OCI-LY7 (cell line): Measurements from ENCODE around the gene LDLRAD2. TPM values are rescaled to one million over a fixed set of nuclear protein-coding genes. Genes with fewer than 3 reads are reported as not detected.

Experiments
- BruUV-seq: library from RNA; stranded (reverse); fragments of 400-500 nt; replicated peaks from 2 replicates; lab custom pipeline; 2021; lab: Mats Ljungman, UMichigan
- CTCF ChIA-PET: fragments of 300-600 bp; sonication (Branson Sonifier 250); formaldehyde crosslinking; loops from one replicate; lab custom pipeline; 2022; ENCODE audit warnings: antibody characterized with exemption; ENCODE audit not compliant: unreplicated experiment; lab: Charles Lee
- POLR2A ChIA-PET: fragments of 300-600 bp; sonication (Branson Sonifier 250); formaldehyde crosslinking; loops from one replicate; lab custom pipeline; 2022; ENCODE audit warnings: antibody characterized with exemption; lab: Charles Lee
- DNase-seq: peaks from one replicate; pipeline ENCODE4 v3.0.0-alpha.2; 2015; ENCODE audit warnings: low spot score
- H2AFZ ChIP-seq: fragments of 200-600 bp; sonication (generic), shearing (Covaris generic); 2 replicates; pipeline ENCODE4 v1.6.1; 2014; ENCODE audit warnings: mild to moderate bottlenecking, antibody characterized with exemption, low read length, moderate library complexity
- H3K27ac ChIP-seq: fragments of 200-600 bp; sonication (generic); 2 replicates; pipeline ENCODE4 v1.5.1; 2014; ENCODE audit warnings: mixed run types, low read depth, mild to moderate bottlenecking, moderate library complexity, low read length, inconsistent platforms; ENCODE audit not compliant: poor library complexity, severe bottlenecking
- H3K36me3 ChIP-seq: fragments of 200-600 bp; sonication (generic); 2 replicates; pipeline ENCODE4 v1.6.1; 2014; ENCODE audit warnings: mild to moderate bottlenecking, antibody characterized with exemption, low read length, moderate library complexity, mixed read lengths; ENCODE audit not compliant: insufficient read depth
- H3K4me1 ChIP-seq: fragments of 200-600 bp; sonication (generic); 2 replicates; pipeline ENCODE4 v1.5.1; 2014; ENCODE audit warnings: mild to moderate bottlenecking, low read length; ENCODE audit not compliant: insufficient read depth, poor library complexity, severe bottlenecking
- H3K4me2 ChIP-seq: fragments of 200-600 bp; sonication (generic); 2 replicates; pipeline ENCODE4 v1.6.1; 2014; ENCODE audit warnings: mild to moderate bottlenecking, low read length
- H3K4me3 ChIP-seq: fragments of 200-600 bp; sonication (generic); 2 replicates; pipeline ENCODE4 v1.5.1; 2014; ENCODE audit warnings: mild to moderate bottlenecking, low read depth, low read length; ENCODE audit not compliant: poor library complexity, severe bottlenecking
- H3K79me2 ChIP-seq: fragments of 200-600 bp; sonication (generic); 2 replicates; pipeline ENCODE4 v1.6.1; 2016; ENCODE audit warnings: low read depth, mild to moderate bottlenecking, low read length, moderate library complexity, mixed read lengths; ENCODE audit not compliant: insufficient read depth
- H3K9me2 ChIP-seq: fragments of 200-600 bp; sonication (generic); 2 replicates; pipeline ENCODE4 v1.6.1; 2016; ENCODE audit warnings: mild to moderate bottlenecking, low read length, mixed read lengths; ENCODE audit not compliant: insufficient read depth
- H3K9me3 ChIP-seq: fragments of 200-600 bp; sonication (generic); 2 replicates; pipeline ENCODE4 v1.6.1; 2014; ENCODE audit warnings: mild to moderate bottlenecking, mixed run types, low read length, mixed read lengths
- H4K20me1 ChIP-seq: fragments of 200-600 bp; sonication (generic); 2 replicates; pipeline ENCODE4 v1.6.1; 2014; ENCODE audit warnings: mild to moderate bottlenecking, antibody characterized with exemption, low read length, moderate library complexity, mixed read lengths; ENCODE audit not compliant: insufficient read depth
- CTCF ChIP-seq: fragments of 200-600 bp; sonication (generic); conservative IDR thresholded peaks from 2 replicates; pipeline ENCODE4 v1.5.1; 2014; ENCODE audit warnings: mild to moderate bottlenecking, antibody characterized with exemption, low read length, moderate library complexity, mixed read lengths
- EZH2phosphoT487 ChIP-seq: fragments of 200-600 bp; sonication (generic); IDR thresholded peaks from 2 replicates; pipeline ENCODE4 v1.6.1; 2018; ENCODE audit warnings: low read depth, borderline replicate concordance, mild to moderate bottlenecking, mixed run types, antibody characterized with exemption, low read length, moderate library complexity, mixed read lengths
- intact Hi-C: fragments of 100-400 bp; cut with micrococcal nuclease; formaldehyde crosslinking; loops from one replicate; pipeline ENCODE4 v1.10.0; 2022; ENCODE audit not compliant: unreplicated experiment
- total RNA-seq, 2 experiments: library from RNA; depleted of rRNA in 1 of 2; stranded (reverse); fragments of >200 nt in 1 of 2; shearing (Covaris generic) in 1 of 2; gene quantifications; 2 replicates each; pipeline ENCODE4 v1.2.3, GENCODE V29; 2014 to 2022

The LDLRAD2 gene
- total RNA-seq, 2 experiments from 2014 or later = not detected

GRCh38 chr1:21848524-21849174 is 36.6 kb downstream of the LDLRAD2 start:
- H2AFZ ChIP-seq = no peak overlapping the region
- no peaks in the 10 kb centered on the region for H3K9me3 ChIP-seq
- CTCF ChIA-PET = no interaction called here
- TF ChIP-seq EZH2phosphoT487 = no peak
- no peak for TF ChIP-seq CTCF
- H3K27ac ChIP-seq = no peak overlapping the region
- H3K4me1 ChIP-seq = peaks cover 10% of the 10 kb centered on the region
- H4K20me1 ChIP-seq = no peaks in the 10 kb centered on the region
- H3K9me2 ChIP-seq = no peaks in the 10 kb centered on the region
- BruUV-seq = no TSS peak
- H3K4me3 ChIP-seq = no peak overlapping the region
- no peak overlapping the region for H3K4me2 ChIP-seq
- H3K79me2 ChIP-seq = no peaks in the 10 kb centered on the region
- POLR2A ChIA-PET = no interaction called here
- no peaks in the 10 kb centered on the region for H3K36me3 ChIP-seq
- no peak for DNase-seq
- intact Hi-C loops = loop anchor here (10.0 kb wide), 1 partner anchor 116 kb away; no protein-coding TSS in a partner anchor

- no peaks in the 10 kb centered on the region for H4K20me1 ChIP-seq
- DNase-seq = no peak
- CTCF ChIA-PET = no interaction called here
- no peak overlapping the region for H3K4me3 ChIP-seq
- no peaks in the 10 kb centered on the region for H3K9me2 ChIP-seq
- POLR2A ChIA-PET = interaction anchor here (0.6 to 0.9 kb wide), 3 partner anchors 17 to 232 kb away, joined by 3 to 7 read pairs (median 3); no protein-coding TSS in a partner anchor
- no peak overlapping the region for H3K4me2 ChIP-seq
- TF ChIP-seq CTCF (no peak), EZH2phosphoT487 (no peak)
- no peaks in the 10 kb centered on the region for H3K79me2 ChIP-seq
- intact Hi-C loops = loop anchor here (10.0 kb wide), 1 partner anchor 115 kb away; no protein-coding TSS in a partner anchor
- no peak overlapping the region for H2AFZ ChIP-seq
- H3K4me1 ChIP-seq = peaks cover 10% of the 10 kb centered on the region
- H3K9me3 ChIP-seq = no peaks in the 10 kb centered on the region
- H3K27ac ChIP-seq = no peak overlapping the region
- H3K36me3 ChIP-seq = no peaks in the 10 kb centered on the region
- BruUV-seq = no TSS peak
Observed at GRCh38 chr1:21849909-21850576, 38.0 kb downstream of the LDLRAD2 start.
